HG03025 (cell line): ENCODE measurements around the gene PACS1.

Experiments
- ATAC-seq: cut with Tn5 transposase; IDR thresholded peaks from one replicate; pipeline ENCODE4 v1.9.1; 2021; ENCODE audit warnings: mild to moderate bottlenecking, moderate library complexity; ENCODE audit not compliant: unreplicated experiment, low FRiP score

PACS1 gene

DNA sequence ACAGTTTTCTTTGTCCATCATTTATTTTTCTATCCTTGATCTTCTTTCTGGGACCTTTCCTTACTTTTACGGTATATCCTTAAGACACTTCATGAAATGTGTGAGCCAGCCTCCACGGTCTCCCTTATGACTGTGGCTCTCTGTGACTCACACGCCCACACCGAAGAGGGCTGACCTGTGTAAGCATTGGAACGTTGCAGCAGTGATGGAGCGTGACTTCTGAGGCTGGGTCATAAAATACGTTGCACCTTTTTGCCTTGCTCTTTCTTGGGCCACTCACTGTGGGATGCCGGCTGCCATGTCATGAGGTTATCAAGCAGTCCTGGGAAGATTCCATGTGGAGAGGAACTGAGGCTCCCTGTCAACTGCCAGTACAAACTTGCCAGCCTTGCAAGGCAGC is 102.1 kb downstream of the PACS1 start:
- no peak for ATAC-seq

DNA sequence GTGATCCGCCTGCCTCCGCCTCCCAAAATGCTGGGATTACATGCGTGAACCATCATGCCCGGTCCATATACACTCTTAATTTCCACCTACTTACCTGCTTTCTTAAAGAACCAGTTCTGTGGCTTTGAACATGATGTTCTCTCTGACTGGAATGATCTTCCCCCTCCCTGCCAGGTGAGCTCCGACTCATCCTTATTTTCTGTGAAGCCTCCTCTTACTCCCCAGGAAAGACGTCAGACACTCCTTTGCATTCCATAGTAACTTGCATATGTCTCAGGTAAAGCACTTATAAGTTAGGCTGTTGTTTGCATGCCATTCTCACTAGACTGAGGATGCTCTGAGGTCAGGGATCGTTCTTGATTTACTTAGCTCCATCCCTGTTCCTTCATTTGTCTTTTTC is 106.6 kb downstream of the PACS1 start:
- ATAC-seq = no peak

DNA sequence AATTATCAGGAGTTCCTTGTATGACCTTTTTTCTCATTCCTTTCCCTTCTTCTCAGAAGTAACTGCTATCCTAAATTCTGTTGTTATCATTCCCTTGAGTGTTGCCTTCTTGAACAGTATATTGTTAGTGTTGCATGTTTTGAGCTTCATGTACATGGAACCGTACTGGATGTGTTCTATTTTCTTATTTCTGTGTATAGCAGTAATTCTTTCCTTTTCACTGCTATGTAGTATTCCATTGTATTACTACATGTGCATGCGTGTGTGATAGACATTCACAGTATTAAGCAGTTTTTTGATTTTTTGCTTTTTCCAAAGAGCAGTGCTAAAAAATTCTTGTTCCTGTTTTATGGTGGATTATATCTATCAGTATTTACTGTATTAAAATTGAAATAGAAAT is 108.1 kb downstream of the PACS1 start:
- ATAC-seq = no peak

DNA sequence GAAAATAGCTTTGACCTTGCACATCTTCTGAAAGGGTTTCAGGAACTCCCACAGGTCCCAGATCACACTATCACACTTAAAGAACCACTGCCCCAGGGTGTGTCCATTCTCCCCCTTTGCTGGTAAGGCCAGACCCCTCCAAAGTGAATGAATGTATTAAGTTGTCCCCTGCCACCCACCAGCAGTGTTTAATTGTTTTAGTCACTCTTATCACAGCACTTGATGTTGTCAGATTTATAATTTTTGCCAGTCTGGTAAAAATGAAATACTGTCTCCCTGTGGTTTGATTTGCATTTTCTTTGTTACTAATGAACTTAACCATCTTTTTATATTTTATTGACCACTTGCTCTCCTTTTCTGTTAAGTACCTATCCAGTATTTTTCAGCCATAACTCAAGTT is 108.8 kb downstream of the PACS1 start:
- no peak for ATAC-seq

DNA sequence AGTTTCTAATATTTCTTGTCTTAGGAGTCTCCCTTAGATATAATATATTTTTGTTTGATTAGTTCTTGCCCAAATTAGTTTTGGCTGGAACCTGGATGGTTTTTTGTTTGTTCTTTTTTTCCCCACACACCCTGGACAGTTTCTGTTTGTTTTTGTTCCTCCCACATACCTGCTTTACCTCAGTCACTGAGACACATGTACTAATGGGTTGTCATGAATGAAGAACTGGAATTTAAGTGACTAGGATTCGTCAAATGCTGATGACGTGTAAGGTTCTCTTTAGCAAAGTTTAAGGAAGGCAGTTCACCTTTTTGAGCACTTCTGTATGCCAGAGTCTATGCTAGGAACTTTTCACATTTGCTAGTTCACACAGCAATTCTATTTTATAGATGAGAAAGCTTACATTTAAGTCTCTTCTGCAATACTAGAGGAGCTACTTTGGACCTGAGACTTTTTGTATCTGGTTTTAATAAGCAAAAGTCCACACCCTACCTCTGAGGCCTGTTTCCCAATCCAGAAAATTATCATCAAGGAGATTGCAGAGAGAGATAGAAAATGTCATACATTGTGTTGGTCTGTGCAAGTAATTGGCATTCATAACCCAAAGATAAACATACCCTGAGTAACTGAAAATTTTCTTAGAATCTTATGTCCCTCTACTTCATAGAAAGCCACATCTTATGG is 111.7 kb downstream of the PACS1 start:
- ATAC-seq = no peak

DNA sequence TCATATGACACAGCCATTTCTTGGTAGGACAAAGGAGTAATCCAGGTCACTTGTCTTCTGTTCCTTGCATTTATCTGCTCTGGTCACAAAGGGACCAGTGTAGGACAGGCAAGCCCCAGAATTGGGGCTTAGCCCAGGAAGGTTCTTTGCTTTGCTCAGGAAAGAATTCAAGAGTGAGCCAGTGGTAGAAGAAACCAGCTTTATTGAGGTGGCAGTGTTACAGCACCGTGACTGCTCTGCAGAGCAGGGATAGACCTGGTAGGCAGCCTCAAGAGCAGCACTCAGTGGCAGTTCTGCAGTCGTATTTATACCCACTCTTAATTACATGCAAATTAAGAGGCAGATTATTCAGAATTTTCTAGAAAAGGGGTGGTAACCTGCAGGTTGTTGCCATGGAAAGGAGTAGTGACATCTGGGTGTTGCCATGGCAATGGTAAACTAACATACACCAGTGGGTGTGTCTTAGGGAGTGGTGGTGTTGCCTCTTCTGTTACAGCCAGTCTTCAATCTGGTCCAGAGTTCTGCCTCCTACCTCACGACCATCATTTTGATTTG is 113.5 kb downstream of the PACS1 start:
- no peak for ATAC-seq

DNA sequence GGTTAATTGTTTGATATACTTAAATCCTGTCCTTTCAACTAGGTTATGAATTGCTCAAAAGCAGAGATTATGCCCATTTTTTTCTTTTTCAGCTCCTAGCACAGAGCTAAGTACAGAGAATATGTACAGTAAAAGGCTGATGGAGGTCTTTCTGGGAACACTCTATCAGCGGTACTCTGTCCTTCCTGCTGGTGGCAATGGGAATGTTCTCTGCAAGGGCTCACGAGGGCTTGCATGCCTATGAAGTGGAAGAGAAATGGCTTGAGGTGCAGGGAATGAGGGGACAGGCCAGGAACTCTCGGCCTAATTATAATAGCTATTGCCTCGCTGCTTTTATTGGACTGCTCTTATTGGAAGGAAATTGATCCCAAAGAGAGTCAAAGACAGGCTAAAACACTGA is 114.7 kb downstream of the PACS1 start:
- ATAC-seq = no peak

DNA sequence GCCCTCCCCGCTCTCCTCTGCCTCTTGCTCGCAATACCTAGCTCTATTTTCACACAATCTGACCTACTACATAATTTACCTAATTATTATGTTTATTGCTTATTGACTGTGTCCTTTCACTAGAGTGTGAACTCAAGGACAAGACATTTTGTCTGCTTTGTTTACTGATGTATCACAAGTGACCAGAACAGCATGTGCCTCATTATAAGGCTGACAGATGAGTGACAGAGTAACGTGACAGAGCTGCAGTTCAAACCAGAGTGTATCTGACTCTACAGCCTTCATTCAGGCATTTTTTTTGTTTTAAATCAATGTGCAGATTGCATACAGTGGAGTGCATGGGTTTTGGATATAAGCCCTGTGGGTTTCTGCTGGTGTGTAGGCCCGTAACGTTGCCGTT is 116.4 kb downstream of the PACS1 start:
- ATAC-seq = no peak

DNA sequence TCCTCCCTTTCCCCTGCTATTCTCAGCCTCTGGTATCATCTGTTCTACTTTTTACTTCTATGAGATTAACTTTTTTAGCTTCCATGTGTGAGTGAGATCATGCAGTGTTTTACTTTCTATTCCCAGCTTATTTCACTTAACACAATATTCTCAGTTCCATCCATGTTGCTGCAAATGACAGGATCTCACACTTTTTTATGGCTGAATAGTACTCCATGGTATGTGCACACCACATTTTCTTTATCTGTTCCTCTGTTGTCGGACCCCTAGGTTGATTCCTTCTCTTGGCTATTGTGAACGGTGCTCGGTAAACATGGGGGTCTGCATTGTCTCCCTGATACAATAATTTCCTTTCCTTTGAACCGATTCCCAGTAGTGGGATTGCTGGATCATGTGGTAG is 117.4 kb downstream of the PACS1 start:
- ATAC-seq = no peak

DNA sequence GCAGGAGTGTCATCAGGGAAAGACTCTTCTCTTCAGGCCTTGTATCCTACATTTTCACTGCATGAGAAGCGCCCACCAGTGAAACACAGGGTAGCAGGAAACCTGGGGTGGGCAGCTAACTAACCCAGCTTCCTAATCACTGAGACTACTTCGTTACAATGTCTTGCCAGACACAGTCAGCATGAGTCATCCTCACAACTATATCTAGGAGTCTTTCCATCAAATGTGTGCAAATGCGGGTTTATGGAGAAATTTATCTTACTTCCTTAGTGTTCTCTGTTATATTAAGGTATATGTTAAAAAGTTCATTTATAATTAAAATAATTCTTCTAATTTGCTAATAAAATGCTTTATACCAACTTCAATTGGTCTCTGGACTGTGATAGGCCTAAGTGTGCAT is 118.5 kb downstream of the PACS1 start:
- ATAC-seq = no peak

DNA sequence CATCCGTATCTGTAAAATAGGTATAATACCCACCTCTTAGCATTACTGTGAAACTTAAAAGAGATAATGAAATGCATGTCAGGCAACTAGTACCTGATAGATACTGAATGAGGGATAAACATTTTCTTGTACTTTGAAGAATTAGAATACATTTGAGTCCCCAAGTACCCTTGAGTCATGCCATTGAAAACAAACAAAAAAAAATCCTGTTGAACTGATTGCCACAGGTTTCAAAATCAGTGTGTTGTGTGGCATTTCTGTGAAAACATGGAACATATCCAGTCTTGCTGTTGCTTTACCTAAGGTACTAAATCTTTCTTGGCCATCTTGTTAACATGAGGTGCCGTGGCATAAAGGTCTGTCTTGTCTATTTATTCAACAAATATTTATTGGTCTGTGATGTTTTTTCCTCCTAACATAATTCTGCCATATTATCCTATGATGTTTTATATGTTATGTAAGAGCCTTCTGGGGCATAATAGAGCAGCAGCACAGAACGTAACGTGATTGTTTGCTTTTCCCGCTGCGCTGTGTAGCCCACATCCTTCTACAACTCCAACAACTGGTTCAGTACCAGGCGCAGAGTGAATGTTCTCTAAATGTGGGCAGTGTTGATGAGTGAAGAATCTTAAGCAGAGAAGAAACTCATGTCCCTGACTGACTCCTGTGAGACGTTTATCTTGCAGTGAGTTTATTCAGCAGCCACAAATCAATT is 119.1 kb downstream of the PACS1 start:
- ATAC-seq = no peak

DNA sequence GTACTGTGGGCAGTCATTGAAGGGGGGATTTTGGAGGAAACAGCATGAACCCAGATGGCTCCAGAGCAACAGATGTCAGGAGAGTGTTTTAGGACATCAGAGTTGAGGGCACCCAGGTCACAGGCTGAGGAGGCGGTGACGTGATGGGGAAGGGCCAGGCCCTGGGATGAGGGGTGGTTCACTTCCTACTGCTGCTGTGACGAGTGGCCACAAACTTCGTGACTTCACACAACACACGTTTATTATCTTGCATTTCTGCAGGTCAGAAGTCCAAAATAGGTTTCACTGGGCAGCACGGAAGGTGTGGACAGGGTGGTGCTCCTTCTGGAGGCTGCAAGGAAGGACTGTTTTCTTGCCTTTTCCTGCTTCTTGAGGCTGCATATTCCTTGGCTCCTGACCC is 120.7 kb downstream of the PACS1 start:
- no peak for ATAC-seq

DNA sequence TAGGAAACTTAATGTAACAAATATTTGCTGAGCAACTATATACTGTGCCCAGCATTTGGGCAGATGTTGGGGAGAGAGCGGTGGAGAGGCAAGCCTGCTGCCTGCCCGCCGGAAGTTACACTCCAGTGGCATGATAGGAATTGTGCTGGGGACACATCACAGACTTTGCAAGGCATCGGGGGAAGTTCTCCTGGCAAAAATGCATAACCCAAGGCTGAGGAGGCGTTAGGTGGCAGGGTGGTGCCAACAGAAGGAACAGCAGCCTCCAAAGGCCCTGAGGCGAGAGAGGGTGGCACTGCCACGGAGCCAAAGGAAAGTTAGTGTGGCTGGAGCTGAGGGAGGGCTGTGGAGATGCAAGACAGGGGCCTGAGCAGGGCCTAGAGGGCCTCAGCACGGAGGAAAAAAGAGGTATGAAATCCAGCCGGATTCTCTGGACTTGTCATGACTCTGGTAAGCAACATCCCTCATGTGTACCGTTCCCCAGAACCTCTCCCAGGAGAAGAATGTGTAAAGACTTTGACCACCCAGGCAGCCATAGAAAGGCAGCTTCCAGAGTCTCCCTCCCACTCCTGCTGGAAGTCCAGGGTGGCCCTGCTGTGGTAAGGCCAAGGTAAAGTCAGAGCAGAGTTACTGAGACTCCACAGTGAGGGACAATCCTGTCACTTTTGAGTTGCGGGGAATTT is 122.2 kb downstream of the PACS1 start:
- no peak for ATAC-seq

DNA sequence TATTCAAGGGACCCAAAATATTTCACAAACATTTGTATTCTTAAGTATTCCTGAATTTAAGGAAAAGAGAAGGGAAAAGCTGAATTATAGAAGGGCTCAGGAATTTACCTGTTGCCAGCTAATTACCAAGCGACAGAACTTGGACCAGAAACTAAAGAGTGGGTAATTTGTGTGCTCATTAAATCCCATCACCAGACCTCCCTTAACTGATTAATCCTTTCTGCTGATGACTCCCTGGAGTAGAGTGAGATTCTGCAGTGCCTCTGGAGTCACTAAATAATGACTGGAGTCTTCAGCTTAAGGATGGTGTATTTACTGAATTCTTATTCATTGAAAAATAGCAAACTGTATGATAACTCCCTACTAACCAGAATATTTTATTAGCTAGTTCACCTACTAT is 124.3 kb downstream of the PACS1 start:
- no peak for ATAC-seq

DNA sequence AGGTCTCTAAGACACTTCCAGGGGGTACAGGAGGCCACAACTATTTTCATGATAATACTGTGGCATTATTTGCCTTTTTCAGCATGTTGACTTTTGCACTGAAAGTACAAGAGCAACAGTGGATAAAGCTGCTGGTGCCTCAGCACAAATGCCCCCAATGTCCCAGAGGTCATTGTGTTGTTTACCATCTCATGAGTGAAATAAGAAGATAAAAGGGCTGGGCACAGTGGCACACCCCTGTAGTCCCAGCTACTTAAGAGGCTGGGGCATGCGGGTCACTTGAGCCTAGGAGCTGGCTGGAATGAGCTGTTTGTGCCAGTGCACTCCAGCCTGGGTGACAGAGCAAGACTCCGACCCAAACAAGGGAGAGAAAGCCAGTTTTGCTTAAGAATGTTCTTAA is 125.8 kb downstream of the PACS1 start:
- no peak for ATAC-seq

DNA sequence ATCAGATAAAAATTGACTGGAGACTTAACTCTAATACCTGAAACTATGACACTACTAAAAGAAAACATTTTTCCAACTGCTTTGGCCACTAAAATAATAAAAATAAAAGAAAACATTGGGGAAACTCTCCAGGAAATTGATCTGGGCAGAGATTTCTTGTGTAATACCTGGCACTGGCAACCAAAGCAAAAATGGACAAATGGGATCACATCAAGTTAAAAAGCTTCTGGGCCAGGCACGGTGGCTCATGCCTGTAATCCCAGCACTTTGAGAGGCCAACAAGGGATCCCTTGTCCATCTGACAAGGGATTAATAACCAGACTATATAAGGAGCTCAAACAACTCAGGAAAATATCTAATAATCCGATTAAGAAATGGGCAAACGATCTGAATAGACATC is 133.8 kb downstream of the PACS1 start:
- ATAC-seq = no peak

DNA sequence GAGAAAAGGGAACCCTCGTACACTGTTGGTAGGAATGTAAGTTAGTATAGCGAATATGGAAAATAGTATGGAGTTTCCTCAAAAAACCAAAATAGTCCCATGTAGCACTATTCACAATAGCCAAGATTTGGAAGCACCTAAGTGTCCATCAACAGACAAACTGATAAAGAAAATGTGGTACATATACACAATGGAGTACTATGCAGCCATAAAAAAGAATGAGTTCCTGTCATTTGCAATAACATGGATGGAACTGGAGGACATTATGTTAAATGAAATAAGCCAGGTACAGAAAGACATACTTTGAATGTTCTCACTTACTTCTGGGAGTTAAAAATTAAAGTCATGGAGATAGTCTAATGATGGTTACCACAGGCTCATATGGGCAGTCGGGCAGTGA is 134.3 kb downstream of the PACS1 start:
- no peak for ATAC-seq

DNA sequence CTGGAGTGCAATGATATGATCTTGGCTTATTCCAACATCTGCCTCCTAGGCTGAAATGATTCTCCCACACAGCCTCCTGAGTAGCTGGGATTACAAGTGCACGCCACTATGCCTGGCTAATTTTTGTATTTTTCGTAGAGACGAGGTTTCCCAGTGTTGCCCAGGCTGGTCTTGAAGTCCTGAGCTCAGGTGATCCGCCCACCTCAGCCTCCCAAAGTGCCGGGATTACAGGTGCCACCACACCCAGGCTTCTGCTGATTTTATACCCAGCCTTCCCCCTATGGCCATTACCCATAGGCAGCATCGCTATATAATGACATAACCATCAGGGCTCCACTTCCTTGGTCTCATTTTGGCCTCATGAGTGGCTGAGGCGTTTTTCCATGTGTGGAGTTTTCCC is 137.7 kb downstream of the PACS1 start:
- ATAC-seq = no peak

DNA sequence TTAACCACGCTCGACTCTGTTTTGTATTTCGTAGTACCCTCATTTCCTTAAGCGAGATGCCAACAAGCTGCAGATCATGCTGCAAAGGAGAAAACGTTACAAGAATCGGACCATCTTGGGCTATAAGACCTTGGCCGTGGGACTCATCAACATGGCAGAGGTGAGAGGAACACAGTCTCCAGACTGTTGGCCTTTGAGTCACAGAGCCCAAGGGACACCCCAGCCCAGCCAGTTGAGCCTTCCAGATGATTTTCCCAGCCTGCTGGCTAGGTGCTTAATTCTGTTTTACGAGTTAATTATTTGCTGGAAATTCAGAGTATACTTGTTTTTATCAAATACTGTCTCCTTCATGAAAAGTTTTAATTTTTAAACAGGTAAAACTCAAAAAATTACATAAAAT is 141.0 kb downstream of the PACS1 start:
- ATAC-seq = no peak

DNA sequence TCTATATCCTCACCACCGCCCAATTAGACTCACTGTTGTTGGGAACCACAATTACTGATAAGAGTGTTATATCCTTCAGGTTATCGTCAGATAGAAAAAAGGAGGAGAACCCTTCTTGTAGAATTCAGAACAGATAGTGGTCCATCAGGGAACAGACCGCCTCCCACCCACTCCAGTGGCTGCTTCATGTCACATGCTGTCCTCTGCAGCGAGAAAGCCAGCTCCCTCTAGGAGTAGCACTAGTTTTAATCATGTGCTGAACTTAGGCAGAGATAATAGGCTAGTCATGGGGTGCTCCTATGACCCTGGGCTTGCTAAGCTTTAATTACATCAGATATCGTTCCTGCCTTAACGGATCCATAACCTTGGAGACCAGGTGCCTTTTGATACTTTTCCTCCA is 146.8 kb downstream of the PACS1 start:
- ATAC-seq = no peak

DNA sequence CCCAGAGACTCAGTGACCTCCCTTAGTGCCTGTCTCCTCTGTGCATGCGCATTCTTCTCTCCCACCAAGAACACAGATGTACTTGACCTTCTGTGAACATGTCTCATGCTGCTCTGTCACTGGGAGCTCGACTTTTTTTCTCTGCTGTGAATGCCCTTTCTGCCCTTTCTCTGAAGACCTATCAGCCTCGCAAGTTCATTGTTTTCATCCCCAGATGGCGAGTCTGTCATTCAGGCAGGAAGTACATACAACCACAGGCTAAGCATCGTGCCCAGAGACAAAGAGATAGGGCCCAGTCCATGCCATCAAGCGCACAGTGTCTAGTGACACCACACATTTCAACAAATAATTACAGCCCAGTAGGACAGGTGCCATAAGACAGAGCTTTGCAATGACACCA is 148.0 kb downstream of the PACS1 start:
- ATAC-seq = no peak
